Measurements from ENCODE around the gene ICAM4. TPM values are rescaled to one million over a fixed set of nuclear protein-coding genes. Genes with fewer than 3 reads are reported as not detected.
A peak's percentile ranks its signal among the peaks of the same experiment; 100 is the strongest.

Gene ICAM4
- total RNA-seq, 4 donors from 2014 or later, result 1.3 TPM; not detected in 3

- Histone ChIP-seq H3K36me3 (peaks cover 0 to 65% (median 25%) of the 10 kb centered on the region in 3 donors), H3K4me1 (peaks cover 0 to 18% (median 4%) of the 10 kb centered on the region in 4 donors), H3K27ac (peak within 1 kb of the TSS; percentile 19 to 79 (median 46)), H3K9me3 (no peaks in the 10 kb centered on the region), H3K4me3 (peak within 1 kb of the TSS; percentile 68 to 99 (median 88)), H3K27me3 (no peaks in the 10 kb centered on the region)
- WGBS, 2 donors, result 0 to 1% methylated on average over 40 to 47 of the region's 55 CpGs
- peak; percentile 73 to 86 for DNase-seq (ENCODE audit: low spot score in 2 of 2)
- TF ChIP-seq POLR2A (IDR thresholded peaks at IDR 0.05), result no peak
- TF ChIP-seq EP300 (IDR thresholded peaks at IDR 0.05), result peak in 1 of 2 donors; percentile 37
- TF ChIP-seq CTCF (IDR thresholded peaks at IDR 0.05), result peak in 1 of 5 experiments; percentile 14
Observed at GRCh38 chr19:10315335-10316214, 28.8 kb downstream of the ICAM4 start, which contains the start of gene FDX2. Gene FDX2, minus strand, starts transcription at chr19:10316015. Its CDS starts 19 bp downstream, at chr19:10315996.

- TF ChIP-seq EP300 (IDR thresholded peaks at IDR 0.05), result no peak
- no peak for TF ChIP-seq CTCF (IDR thresholded peaks at IDR 0.05)
- no peak for TF ChIP-seq POLR2A (IDR thresholded peaks at IDR 0.05)
- Histone ChIP-seq H3K27ac (peak overlapping the region in 3 of 4 donors; percentile 32 to 79 (median 59)), H3K4me3 (peak overlapping the region in 3 of 4 donors; percentile 81 to 99 (median 95)), H3K36me3 (peaks cover 3 to 65% (median 33%) of the 10 kb centered on the region in 3 donors), H3K27me3 (no peaks in the 10 kb centered on the region), H3K4me1 (peaks cover 0 to 18% (median 4%) of the 10 kb centered on the region in 4 donors), H3K9me3 (no peaks in the 10 kb centered on the region)
- DNase-seq (ENCODE audit: low spot score in 2 of 2), result no peak
- WGBS, 2 donors, result 60 to 67% methylated on average over 17 to 19 of the region's 19 CpGs
Observed at GRCh38 chr19:10316229-10317044, 29.7 kb downstream of the ICAM4 start.

- no peaks in the 10 kb centered on the region for H3K9me3 ChIP-seq
- no peak overlapping the region for H3K4me3 ChIP-seq
- H3K27me3 ChIP-seq, result no peaks in the 10 kb centered on the region
- no peak for TF ChIP-seq EP300 (IDR thresholded peaks at IDR 0.05)
- TF ChIP-seq POLR2A (IDR thresholded peaks at IDR 0.05), result no peak
- no peak for TF ChIP-seq CTCF (IDR thresholded peaks at IDR 0.05)
- no peak overlapping the region for H3K27ac ChIP-seq
- DNase-seq (ENCODE audit: low spot score in 2 of 2), result no peak
- peaks cover 3 to 69% (median 35%) of the 10 kb centered on the region in 3 donors for H3K36me3 ChIP-seq
- 73 to 79% methylated on average over 29 of the region's 29 CpGs for WGBS, 2 donors
- peaks cover 0 to 18% (median 4%) of the 10 kb centered on the region in 4 donors for H3K4me1 ChIP-seq
Observed at GRCh38 chr19:10317045-10317856, 30.5 kb downstream of the ICAM4 start.

GRCh38 chr19:10317857-10318462 is 31.2 kb downstream of the ICAM4 start:
- 85 to 92% methylated on average over 15 of the region's 15 CpGs for WGBS, 2 donors
- Histone ChIP-seq H3K27me3 (no peaks in the 10 kb centered on the region), H3K4me3 (no peak overlapping the region), H3K9me3 (no peaks in the 10 kb centered on the region), H3K4me1 (peaks cover 0 to 18% (median 4%) of the 10 kb centered on the region in 4 donors), H3K36me3 (peaks cover 3 to 72% (median 41%) of the 10 kb centered on the region in 3 donors), H3K27ac (no peak overlapping the region)
- no peak for DNase-seq (ENCODE audit: low spot score in 2 of 2)
- TF ChIP-seq EP300 (IDR thresholded peaks at IDR 0.05), result no peak
- TF ChIP-seq POLR2A (IDR thresholded peaks at IDR 0.05), result no peak
- no peak for TF ChIP-seq CTCF (IDR thresholded peaks at IDR 0.05)

Data from tibial nerve (tissue), 4 donors.